Measurements from ENCODE around the gene HMGN1. TPM values are rescaled to one million over a fixed set of nuclear protein-coding genes. Genes with fewer than 3 reads are reported as not detected.
A peak's percentile ranks its signal among the peaks of the same experiment; 100 is the strongest.

HMGN1 gene
- total RNA-seq, 3 donors from 2014 or later (not counting 1 experiment from before 2014, with no cell fraction given): 187 to 228 (median 219) TPM

DNA sequence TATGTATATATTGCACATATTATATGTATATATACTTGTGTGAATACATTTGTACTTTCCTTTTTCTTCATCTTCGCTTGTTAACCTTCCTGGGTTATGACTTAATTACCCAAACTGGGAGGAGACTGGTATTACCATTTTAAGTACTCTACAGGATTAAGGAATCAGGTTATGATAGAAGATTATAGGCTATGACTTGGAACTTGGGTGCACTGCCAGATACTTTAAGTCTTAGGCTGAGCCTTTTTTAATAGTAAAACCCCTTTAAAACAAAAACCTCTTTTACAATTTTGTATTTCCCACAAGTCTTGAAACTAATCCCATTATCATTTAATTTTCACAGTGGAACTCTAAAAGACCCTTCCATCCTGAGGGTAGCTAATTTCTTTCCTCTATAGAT is 41.4 kb downstream of the HMGN1 start:
- no peaks in the 10 kb centered on the region for H3K9me3 Mint-ChIP-seq
- TF ChIP-seq, protein P1, sequence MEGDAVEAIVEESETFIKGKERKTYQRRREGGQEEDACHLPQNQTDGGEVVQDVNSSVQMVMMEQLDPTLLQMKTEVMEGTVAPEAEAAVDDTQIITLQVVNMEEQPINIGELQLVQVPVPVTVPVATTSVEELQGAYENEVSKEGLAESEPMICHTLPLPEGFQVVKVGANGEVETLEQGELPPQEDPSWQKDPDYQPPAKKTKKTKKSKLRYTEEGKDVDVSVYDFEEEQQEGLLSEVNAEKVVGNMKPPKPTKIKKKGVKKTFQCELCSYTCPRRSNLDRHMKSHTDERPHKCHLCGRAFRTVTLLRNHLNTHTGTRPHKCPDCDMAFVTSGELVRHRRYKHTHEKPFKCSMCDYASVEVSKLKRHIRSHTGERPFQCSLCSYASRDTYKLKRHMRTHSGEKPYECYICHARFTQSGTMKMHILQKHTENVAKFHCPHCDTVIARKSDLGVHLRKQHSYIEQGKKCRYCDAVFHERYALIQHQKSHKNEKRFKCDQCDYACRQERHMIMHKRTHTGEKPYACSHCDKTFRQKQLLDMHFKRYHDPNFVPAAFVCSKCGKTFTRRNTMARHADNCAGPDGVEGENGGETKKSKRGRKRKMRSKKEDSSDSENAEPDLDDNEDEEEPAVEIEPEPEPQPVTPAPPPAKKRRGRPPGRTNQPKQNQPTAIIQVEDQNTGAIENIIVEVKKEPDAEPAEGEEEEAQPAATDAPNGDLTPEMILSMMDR (IDR thresholded peaks at IDR 0.05): no peak
- H3K27ac Mint-ChIP-seq: peak overlapping the region in 1 of 2 donors; percentile 36
- H3K36me3 Mint-ChIP-seq: peaks cover 6% of the 10 kb centered on the region
- no CpG with 5 or more reads among the region's 1 CpG for WGBS (ENCODE audit: insufficient coverage)
- no peak overlapping the region for H3K27ac ChIP-seq (ENCODE audit: low read length)
- H3K4me1 Mint-ChIP-seq: peaks cover 31 to 35% of the 10 kb centered on the region in 2 donors
- H3K9me3 ChIP-seq (ENCODE audit: control insufficient read depth, insufficient read depth, low read length): no peaks in the 10 kb centered on the region
- no peak overlapping the region for H3K4me3 Mint-ChIP-seq
- no peaks in the 10 kb centered on the region for H3K27me3 ChIP-seq (ENCODE audit: control insufficient read depth, insufficient read depth, low read length)
- no peaks in the 10 kb centered on the region for H3K27me3 Mint-ChIP-seq (ENCODE audit: low read depth in 2 of 2)
- DNase-seq: no peak
- no peak overlapping the region for H3K4me3 ChIP-seq (ENCODE audit: low read length)
- H3K36me3 ChIP-seq (ENCODE audit: control insufficient read depth, insufficient read depth, low read length): peaks cover 17% of the 10 kb centered on the region
- intact Hi-C loops (cut with micrococcal nuclease): no loop called here
- no peak for ATAC-seq
- H3K4me1 ChIP-seq (ENCODE audit: control insufficient read depth, insufficient read depth, low read length): no peaks in the 10 kb centered on the region

DNA sequence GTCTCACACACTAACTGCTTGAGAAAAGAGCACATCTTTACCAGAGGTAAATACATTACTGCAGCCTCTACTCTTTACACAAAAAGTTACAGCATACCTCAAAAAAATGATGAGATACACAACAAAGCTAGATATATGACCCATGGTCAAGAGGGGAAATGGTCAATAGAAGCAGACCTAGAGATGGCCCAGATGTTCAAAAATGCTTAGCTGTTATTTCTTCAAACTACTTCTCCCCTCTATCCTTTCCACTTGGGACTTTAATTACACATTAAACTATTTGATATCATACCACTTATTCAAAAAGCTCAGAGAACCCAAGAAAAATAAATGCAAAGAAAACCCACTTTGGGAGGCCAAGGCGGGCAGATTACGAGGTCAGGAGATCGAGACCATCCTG is 48.3 kb downstream of the HMGN1 start:
- H3K4me1 ChIP-seq (ENCODE audit: control insufficient read depth, insufficient read depth, low read length): peaks cover 4% of the 10 kb centered on the region
- H3K4me3 ChIP-seq (ENCODE audit: low read length): no peak overlapping the region
- Mint-ChIP-seq H3K9me3 (peaks cover 2 to 5% of the 10 kb centered on the region in 2 donors), H3K4me1 (peaks cover 32 to 34% of the 10 kb centered on the region in 2 donors), H3K27me3 (ENCODE audit: low read depth in 2 of 2) (no peaks in the 10 kb centered on the region), H3K4me3 (no peak overlapping the region), H3K27ac (peak overlapping the region; percentile 45 to 63), H3K36me3 (peaks cover 12% of the 10 kb centered on the region)
- DNase-seq: no peak
- TF ChIP-seq, protein P1 (IDR thresholded peaks at IDR 0.05): no peak
- ATAC-seq: no peak
- H3K9me3 ChIP-seq (ENCODE audit: control insufficient read depth, insufficient read depth, low read length): no peaks in the 10 kb centered on the region
- H3K27ac ChIP-seq (ENCODE audit: low read length): no peak overlapping the region
- intact Hi-C loops (cut with micrococcal nuclease): no loop called here
- 100% methylated on average over 3 of the region's 3 CpGs for WGBS (ENCODE audit: insufficient coverage)
- H3K27me3 ChIP-seq (ENCODE audit: control insufficient read depth, insufficient read depth, low read length): no peaks in the 10 kb centered on the region
- H3K36me3 ChIP-seq (ENCODE audit: control insufficient read depth, insufficient read depth, low read length): peaks cover 37% of the 10 kb centered on the region

DNA sequence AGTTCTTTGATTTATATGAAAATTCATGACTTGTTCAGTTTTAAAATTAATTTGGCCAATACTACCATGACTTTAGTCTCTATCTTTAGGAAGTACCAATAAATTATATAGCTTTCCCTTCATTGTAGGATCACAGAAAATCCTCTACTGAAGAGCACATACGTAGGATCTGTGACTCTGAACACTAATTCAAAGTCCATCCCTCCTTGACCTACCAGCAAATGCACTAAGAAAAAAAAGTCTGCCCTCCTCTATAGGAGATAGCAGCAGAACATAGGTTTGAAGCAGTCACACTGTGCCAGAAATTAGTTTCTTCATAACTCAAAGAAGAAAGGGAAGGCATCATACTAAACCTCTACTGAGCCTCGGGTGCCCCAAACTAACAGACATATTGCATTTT is 52.0 kb downstream of the HMGN1 start:
- no peaks in the 10 kb centered on the region for H3K27me3 Mint-ChIP-seq (ENCODE audit: low read depth in 2 of 2)
- no peak for DNase-seq
- H3K27ac ChIP-seq (ENCODE audit: low read length): no peak overlapping the region
- peaks cover 17% of the 10 kb centered on the region for H3K36me3 Mint-ChIP-seq
- WGBS (ENCODE audit: insufficient coverage): 97% methylated on average over 2 of the region's 2 CpGs
- H3K27me3 ChIP-seq (ENCODE audit: control insufficient read depth, insufficient read depth, low read length): no peaks in the 10 kb centered on the region
- peaks cover 2 to 5% of the 10 kb centered on the region in 2 donors for H3K9me3 Mint-ChIP-seq
- H3K9me3 ChIP-seq (ENCODE audit: control insufficient read depth, insufficient read depth, low read length): no peaks in the 10 kb centered on the region
- H3K36me3 ChIP-seq (ENCODE audit: control insufficient read depth, insufficient read depth, low read length): peaks cover 62% of the 10 kb centered on the region
- H3K4me1 ChIP-seq (ENCODE audit: control insufficient read depth, insufficient read depth, low read length): peaks cover 4% of the 10 kb centered on the region
- no peak overlapping the region for H3K4me3 Mint-ChIP-seq
- H3K4me3 ChIP-seq (ENCODE audit: low read length): no peak overlapping the region
- H3K27ac Mint-ChIP-seq: peak overlapping the region in 1 of 2 donors; percentile 46
- ATAC-seq: no peak
- intact Hi-C loops (cut with micrococcal nuclease): no loop called here
- TF ChIP-seq, protein P1 (IDR thresholded peaks at IDR 0.05): no peak
- peaks cover 32 to 34% of the 10 kb centered on the region in 2 donors for H3K4me1 Mint-ChIP-seq

Other genes starting within 250 kb of the HMGN1 start
- 10 to 100 TPM; 11.3 to 12.1 (median 12.0) TPM for gene PSMG1, start 165.6 kb downstream of the HMGN1 start, total RNA-seq
- 10 to 100 TPM; 92.0 to 93.8 (median 93.3) TPM for gene BRWD1, start 35.5 kb downstream of the HMGN1 start, total RNA-seq
- gene LCA5L, start 96.7 kb upstream of the HMGN1 start, total RNA-seq: under 1 TPM in 2 of 3 donors, not detected in 1; 0.14 to 0.84 TPM
- 1 to 10 TPM in 1 of 3 donors, under 1 TPM in 1, not detected in 1; 0.75 to 1.3 TPM for gene SH3BGR, start 102.9 kb upstream of the HMGN1 start, total RNA-seq

Measured in natural killer cell (primary cell).